Measurements from ENCODE around the gene PDE6D. TPM values are rescaled to one million over a fixed set of nuclear protein-coding genes. Genes with fewer than 3 reads are reported as not detected.

PDE6D gene
- total RNA-seq, 1 experiment from 2014 or later: 31.4 TPM

GRCh38 chr2:231781798-231782726 lies 980 bp upstream of the PDE6D start:
- intact Hi-C loops (cut with micrococcal nuclease; ENCODE audit: unreplicated experiment): loop anchor here (10.0 kb wide), 1 partner anchor 167 kb away; no protein-coding TSS in a partner anchor

DNA sequence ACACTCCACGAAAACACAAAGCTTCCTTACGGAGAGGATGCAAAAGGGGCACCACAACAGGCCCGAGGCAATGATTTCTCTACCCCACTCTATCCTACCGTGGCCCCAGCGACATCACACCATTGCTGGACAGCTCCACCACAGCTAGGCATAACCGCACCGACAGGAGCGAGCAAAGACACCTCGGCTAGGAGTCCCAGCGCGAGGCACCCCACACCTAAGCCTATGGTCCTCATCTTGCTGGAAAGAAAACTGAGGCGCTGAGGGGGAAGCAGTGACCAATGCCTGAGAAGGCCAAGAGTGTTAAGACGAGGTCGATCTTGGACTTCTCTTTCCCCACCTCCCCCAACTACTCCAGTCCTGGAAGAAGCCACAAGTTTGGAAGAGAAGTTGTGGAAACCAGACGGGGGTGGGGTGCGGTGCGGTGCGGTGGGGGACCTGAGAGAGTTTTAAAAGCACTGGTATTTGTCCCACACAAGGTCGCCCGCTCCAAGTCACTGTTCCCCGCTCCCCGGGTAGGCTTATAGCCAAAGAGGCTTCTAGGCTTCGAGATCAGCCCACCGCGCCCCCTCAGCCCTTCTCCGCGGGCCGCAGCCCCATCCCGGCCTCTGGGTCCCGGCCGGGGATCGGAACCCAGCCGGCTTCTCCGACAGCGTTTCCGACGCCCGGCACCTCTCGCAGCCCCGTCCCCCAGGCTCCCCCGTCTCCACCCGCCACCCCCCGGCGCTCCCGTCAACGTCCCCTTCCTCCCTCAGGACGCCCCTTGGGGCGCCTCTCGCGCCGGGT lies 766 bp downstream of the PDE6D start:
- BruUV-seq (replicated peaks): no TSS peak
- DNase-seq (ENCODE audit: low read depth, low spot score) (no peak), ATAC-seq (no peak)
- in situ Hi-C loops (cut with HindIII; ENCODE audit: low pct_unique_long_range_greater_than_20kb, low sequenced_read_pairs): no loop called here
- no peaks in the 10 kb centered on the region for H3K9me3 ChIP-seq (ENCODE audit: control insufficient read depth, insufficient read depth, low read depth, low read length)
- POLR2A ChIA-PET: no interaction called here
- no peaks in the 10 kb centered on the region for H3K27me3 ChIP-seq (ENCODE audit: control insufficient read depth, insufficient read depth, low read length)
- H3K4me3 ChIP-seq (ENCODE audit: low read depth in 2 of 2, low read length in 2 of 2): peak overlapping the region; percentile 84 to 93
- intact Hi-C loops (cut with micrococcal nuclease; ENCODE audit: unreplicated experiment): loop anchor here (10.0 kb wide), 1 partner anchor 166 kb away; no protein-coding TSS in a partner anchor
- H3K4me1 ChIP-seq (ENCODE audit: control insufficient read depth, insufficient read depth, low read length): peaks cover 24% of the 10 kb centered on the region
- H3K27ac ChIP-seq (ENCODE audit: low read length): peak overlapping the region; percentile 90; the same call in 1 of the 2 replicates
- peaks cover 4% of the 10 kb centered on the region; the same call in 1 of the 2 replicates for H3K36me3 ChIP-seq (ENCODE audit: control insufficient read depth, insufficient read depth, low read length)
- CTCF ChIA-PET: interaction anchor here (0.6 to 1.0 kb wide), 2 partner anchors 11 to 852 kb away, joined by 3 read pairs; no protein-coding TSS in a partner anchor
- TF ChIP-seq, protein P1, sequence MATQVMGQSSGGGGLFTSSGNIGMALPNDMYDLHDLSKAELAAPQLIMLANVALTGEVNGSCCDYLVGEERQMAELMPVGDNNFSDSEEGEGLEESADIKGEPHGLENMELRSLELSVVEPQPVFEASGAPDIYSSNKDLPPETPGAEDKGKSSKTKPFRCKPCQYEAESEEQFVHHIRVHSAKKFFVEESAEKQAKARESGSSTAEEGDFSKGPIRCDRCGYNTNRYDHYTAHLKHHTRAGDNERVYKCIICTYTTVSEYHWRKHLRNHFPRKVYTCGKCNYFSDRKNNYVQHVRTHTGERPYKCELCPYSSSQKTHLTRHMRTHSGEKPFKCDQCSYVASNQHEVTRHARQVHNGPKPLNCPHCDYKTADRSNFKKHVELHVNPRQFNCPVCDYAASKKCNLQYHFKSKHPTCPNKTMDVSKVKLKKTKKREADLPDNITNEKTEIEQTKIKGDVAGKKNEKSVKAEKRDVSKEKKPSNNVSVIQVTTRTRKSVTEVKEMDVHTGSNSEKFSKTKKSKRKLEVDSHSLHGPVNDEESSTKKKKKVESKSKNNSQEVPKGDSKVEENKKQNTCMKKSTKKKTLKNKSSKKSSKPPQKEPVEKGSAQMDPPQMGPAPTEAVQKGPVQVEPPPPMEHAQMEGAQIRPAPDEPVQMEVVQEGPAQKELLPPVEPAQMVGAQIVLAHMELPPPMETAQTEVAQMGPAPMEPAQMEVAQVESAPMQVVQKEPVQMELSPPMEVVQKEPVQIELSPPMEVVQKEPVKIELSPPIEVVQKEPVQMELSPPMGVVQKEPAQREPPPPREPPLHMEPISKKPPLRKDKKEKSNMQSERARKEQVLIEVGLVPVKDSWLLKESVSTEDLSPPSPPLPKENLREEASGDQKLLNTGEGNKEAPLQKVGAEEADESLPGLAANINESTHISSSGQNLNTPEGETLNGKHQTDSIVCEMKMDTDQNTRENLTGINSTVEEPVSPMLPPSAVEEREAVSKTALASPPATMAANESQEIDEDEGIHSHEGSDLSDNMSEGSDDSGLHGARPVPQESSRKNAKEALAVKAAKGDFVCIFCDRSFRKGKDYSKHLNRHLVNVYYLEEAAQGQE (IDR thresholded peaks at IDR 0.05; ENCODE audit: insufficient read depth in 1 of 2, low read depth in 2 of 2, low read length in 1 of 2): peak; percentile 88 to 95
- TF ChIP-seq SIN3A (IDR thresholded peaks at IDR 0.05; ENCODE audit: borderline replicate concordance, insufficient read depth, low read depth, low read length) (0 out of 2 replicates have a peak, but pooled peaks have one; percentile 23), POLR2AphosphoS5 (IDR thresholded peaks at IDR 0.05; ENCODE audit: low read depth, low read length) (no peak), CTCF (IDR thresholded peaks at IDR 0.05) (no peak)

More at GRCh38 chr2:231781798-231782726, 980 bp upstream of the PDE6D start:
- TF ChIP-seq, protein P1 (IDR thresholded peaks at IDR 0.05; ENCODE audit: insufficient read depth in 1 of 2, low read depth in 2 of 2, low read length in 1 of 2): no peak
- no peak for TF ChIP-seq TCF7L2 (IDR thresholded peaks at IDR 0.05; ENCODE audit: low read depth, low read length)
- TF ChIP-seq SIN3A (IDR thresholded peaks at IDR 0.05; ENCODE audit: borderline replicate concordance, insufficient read depth, low read depth, low read length): no peak
- no peak for TF ChIP-seq CTCF (IDR thresholded peaks at IDR 0.05)
- TF ChIP-seq POLR2AphosphoS5 (IDR thresholded peaks at IDR 0.05; ENCODE audit: low read depth, low read length): no peak
- Histone ChIP-seq H3K27ac (ENCODE audit: low read length) (peak overlapping the region; percentile 90), H3K36me3 (ENCODE audit: control insufficient read depth, insufficient read depth, low read length) (peaks cover 6% of the 10 kb centered on the region; the same call in 1 of the 2 replicates), H3K27me3 (ENCODE audit: control insufficient read depth, insufficient read depth, low read length) (no peaks in the 10 kb centered on the region), H3K9me3 (ENCODE audit: control insufficient read depth, insufficient read depth, low read depth, low read length) (no peaks in the 10 kb centered on the region), H3K4me1 (ENCODE audit: control insufficient read depth, insufficient read depth, low read length) (peaks cover 31% of the 10 kb centered on the region), H3K4me3 (ENCODE audit: low read depth in 2 of 2, low read length in 2 of 2) (peak overlapping the region; percentile 84 to 93)
- in situ Hi-C loops (cut with HindIII; ENCODE audit: low pct_unique_long_range_greater_than_20kb, low sequenced_read_pairs): no loop called here
- DNase-seq (ENCODE audit: low read depth, low spot score) (peak; percentile 20), ATAC-seq (no peak)
- ChIA-PET CTCF (no interaction called here), POLR2A (no interaction called here)
- no TSS peak for BruUV-seq (replicated peaks)
